GM19035 (cell line): ENCODE results near the gene CACNA1C.

Source experiments
- ATAC-seq: cut with Tn5 transposase; IDR thresholded peaks from one replicate; pipeline ENCODE4 v1.9.1; 2021; ENCODE audit not compliant: unreplicated experiment

Gene CACNA1C

DNA sequence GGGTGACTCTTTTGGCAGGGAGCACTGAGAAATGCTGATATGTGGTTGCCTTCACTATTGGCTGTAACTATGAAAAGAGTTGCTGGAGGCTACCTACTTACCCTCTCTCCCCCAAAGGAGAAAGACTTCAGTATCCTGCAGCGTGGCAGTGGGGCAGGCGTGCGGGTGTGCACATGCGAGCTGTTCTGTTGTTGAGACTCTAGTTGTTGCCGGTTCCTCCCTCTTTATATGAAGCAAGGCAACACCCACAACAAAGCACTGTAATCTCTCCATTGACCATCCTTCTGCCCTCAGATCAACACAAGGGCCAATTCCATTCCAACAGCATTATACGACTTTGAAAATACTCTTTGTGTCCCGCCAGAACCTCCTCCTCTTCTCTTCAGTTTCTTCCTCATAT is 259.4 kb downstream of the CACNA1C start:
- no peak for ATAC-seq

DNA sequence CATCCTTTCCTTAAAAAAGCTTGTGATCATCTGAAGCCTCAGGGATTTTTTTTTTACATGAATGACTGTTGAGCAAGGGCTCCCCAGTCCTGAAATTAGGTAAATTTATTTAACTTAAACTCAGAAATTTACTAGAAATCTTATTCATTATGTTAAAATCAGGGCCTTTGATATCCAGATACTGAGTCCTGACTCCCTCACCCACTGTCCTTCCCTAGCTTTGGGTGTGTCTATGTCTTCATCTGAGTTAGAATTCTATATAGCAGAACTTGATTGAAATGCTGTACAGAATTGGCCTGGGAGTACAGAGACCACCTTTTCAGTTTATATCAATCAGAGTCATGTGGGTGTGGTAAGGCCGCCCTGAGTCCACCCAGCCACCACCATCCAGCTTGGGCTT is 260.0 kb downstream of the CACNA1C start:
- no peak for ATAC-seq

DNA sequence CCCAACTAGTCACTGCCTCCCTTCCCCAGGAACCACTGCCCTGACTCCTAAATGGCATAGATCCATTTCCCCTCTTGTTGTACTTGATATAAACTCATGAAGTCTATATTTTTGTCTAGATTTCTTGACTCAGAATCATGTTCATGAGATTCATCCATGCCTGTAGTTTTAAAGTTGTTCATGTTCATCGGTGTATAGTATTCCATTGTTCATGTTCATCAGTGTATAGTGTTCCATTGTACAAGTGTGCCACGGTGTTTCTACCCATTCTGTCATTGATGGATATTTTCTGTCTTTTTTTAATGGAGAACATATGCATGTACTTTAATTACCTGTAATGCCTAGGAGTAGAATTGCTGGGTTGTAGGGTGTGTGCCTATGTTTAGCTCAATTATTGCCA is 261.7 kb downstream of the CACNA1C start:
- ATAC-seq: no peak

DNA sequence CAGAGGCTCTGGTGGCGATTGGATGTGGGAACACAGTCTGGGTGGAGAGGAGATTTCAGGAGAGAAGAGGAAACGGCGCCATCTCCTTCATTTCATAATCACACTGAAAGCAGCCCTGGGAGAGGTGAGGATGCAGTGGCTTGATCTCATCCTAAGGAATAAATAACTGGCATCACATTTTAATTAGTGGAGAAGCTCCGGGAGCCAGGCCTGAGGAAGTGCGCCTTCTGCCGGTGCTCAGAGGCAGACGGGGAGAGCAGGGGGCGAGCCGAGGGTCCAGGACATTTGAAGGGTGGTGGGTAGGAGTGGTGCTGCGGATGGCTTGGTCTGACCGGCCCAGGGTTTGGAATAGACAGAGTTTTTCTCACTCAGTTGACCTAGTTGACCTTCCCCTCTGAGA is 265.0 kb downstream of the CACNA1C start:
- ATAC-seq: no peak

DNA sequence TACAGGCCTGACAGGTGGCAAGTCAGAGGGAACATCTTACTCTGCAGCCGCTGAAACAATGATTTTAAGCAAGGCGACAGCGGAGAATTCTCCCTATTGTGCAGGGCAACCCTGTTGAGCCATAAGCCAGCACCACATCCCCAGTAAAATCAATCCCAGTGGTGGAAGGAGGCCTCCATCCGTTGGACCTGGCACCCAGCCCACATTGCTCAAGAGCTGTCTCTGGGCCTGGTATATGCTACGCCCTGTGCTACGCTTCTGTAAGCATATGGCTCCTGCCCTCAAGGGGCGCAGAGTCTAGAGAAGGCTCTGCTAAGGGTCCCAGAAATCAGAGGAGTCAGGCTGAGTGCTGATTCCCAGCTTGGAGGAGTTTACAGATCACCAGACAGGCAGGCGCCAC is 265.5 kb downstream of the CACNA1C start:
- ATAC-seq: no peak

DNA sequence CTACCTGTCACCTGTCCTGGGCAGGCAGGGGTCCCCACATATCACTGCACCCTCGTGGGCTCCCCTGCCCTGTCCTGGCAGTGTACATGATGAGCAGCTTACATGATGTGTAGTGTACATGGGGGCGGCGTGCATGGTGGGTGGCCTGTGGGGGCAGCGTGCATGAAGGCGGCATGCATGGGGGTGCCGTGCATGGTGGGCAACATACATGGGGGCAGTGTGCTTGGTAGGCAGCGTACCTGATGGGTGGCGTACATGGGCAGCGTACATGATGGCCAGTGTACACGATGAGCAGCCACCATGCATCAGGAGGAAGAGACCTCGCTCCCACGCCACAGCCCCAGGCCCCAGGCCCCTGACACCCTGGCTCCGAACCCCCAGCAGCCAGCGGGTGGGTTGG is 266.3 kb downstream of the CACNA1C start:
- no peak for ATAC-seq

DNA sequence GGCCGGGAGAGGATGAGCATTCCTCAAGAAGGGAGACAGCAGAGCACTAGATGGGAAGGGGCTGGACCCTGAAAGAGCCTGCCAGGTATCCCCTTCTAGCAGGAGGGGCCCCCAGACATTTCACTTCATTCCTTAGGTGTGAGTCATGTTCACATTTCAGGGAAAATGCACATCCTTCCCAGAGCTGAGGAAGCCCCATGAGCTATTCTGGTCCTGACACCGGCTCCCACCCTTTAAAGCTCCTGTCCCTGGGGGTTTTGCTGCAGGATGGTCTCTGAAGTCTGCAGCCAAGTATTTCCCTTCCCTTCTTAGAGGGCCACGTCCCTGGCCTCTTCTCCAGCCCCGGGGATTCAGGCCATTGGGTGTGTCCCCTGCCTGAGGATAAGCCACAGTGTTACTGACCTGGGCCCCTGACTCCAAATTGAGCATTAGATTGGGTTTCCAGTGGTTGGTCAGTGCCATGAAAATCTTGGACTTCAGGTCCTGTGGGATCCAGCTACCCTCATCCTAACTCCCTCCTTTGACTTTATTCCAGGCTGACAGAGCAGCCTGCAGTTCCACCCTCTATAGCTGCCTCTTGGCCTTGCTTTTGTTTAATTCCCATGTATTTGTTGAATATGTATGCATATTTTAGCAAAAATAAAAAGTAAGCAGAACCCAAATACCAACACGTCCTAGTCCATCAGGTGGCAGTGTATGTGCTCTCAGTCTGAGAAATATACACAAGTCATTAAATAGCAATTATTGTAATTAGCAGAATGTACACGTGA is 267.1 kb downstream of the CACNA1C start:
- no peak for ATAC-seq

DNA sequence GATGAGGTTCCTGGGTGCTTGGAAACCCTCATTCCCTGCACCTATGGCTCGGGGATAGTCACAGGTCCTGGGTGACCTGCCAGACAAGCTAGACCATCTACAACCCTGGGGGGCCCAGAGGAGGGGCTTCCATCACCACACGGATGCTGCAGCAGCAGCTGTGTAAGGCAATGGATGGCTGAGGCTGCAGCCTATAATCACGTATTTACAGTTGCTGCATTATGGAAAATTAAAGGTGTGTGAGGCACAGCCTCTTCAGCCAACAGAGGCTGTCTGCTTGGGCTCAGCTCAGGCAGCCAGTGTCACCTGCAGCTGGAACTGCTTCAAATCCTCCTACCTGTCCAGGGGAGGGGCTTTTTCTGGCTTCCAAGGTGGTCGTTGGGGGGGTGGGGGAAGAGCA is 268.1 kb downstream of the CACNA1C start:
- no peak for ATAC-seq

DNA sequence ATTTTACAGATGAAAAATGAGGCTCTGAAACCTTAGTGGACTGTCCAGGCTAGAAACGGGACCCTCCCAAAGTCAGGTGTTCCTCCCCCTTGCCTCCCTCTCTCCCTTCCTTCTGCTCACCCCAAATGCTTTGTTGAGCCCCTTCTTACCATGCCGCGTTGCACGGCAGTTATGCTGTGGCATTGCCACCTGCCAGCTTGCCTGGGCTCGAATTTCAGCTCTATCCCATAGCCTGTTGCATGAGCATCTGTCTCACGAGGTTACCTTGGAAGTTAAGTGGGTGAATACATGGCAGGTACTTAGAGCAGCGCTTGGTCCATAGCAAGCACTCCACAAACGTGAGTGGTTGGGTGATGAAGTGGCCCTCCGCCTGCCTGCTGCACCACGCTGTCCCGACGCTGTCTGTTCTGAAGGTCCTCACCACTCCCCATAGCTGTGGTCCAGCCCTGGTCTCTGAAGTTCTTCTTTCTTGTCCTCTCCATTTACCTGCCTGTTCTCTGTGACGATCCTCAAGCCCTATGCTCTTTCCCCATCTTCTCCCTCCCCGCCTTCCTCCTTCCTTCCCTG is 269.9 kb downstream of the CACNA1C start:
- ATAC-seq: no peak

DNA sequence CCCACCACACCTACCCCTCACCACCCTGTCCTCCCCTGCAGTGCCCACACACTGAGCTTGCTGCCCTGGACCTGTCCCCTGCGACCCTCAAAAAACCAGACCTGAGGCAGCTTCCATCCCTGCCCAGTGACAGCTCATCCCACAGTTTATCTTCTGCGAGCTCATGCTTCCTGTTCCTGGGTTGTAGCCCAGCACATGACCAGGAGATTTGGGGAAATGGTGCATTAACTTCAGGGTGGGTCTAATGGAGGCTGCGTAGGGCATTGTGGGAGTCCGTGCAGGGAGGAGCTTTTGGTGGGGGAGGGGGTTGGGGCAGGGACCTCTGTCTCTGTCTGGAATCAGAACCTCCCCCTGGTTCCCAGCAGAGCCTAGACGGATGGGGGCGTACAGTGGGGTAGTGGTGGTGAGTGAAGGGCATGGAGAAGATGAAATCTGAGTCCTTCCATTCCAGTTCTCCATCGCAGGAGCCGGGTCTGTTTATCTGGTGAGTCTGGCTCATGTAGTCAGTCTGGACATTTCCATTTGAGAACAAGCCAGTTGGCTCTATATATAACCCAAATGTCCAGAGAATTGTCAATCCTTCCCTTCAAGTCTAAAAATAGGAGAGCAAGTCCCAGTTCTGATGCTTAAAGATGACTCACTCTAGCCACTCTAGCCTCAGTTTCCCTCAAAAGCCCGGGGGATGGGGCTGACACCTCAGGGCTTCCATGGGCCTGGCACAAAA is 270.9 kb downstream of the CACNA1C start:
- ATAC-seq: no peak

DNA sequence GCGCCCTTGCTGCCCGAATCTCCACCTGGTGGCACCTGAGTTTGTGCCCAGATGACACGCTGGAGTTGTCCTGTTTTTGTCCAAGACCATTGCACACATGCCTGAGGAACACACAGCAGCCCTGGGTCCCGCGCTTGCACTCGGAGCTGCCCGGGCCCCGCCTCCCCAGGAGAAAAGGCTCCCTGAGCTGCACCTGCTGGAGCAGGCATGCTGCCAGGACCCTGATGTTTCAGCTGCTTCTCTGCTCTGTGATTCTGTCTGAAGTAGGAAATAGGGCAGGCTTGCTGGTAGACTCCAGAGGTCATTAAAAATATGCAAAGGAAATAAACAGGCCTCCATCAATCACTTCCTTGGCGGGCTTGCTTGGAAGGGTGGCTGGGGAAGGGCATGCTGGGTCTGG is 271.6 kb downstream of the CACNA1C start:
- no peak for ATAC-seq

DNA sequence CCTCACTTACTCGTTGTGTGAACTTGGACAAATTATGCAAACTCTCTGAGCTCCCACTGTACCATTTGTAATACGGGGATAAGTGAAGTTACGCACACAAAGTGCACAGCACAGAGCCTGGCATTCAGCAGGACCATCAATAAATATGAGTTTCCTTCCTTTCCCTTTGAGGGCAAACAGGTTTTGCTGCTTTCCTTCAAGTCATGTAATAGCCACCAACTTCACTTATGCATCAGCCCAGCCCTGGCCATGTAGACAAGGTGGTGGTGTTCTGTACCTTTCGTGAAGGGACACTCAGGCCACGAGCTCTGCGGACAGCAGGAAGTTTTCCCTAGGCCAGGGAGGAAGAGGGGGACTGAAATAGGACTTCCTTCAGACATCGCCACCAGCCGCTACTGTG is 272.7 kb downstream of the CACNA1C start:
- no peak for ATAC-seq

DNA sequence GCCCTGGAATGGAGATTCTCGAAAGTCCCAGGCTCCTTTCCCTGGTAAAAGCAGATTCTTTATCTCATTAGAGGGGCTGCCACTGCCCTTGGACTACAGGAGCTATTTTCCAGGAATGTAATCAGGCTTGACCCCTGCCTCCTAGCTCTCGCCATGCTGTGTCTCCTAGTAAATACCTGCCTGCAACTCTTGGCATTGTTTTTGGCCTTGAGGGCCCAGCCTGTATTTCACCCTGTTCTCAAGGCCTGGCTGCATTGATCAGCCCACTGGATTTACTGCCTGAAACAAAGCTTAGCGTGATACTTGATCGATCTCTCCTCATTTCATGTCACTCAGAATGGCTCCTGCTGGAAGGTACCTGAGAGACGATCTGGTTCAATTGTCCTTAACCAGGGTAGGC is 273.7 kb downstream of the CACNA1C start:
- no peak for ATAC-seq

DNA sequence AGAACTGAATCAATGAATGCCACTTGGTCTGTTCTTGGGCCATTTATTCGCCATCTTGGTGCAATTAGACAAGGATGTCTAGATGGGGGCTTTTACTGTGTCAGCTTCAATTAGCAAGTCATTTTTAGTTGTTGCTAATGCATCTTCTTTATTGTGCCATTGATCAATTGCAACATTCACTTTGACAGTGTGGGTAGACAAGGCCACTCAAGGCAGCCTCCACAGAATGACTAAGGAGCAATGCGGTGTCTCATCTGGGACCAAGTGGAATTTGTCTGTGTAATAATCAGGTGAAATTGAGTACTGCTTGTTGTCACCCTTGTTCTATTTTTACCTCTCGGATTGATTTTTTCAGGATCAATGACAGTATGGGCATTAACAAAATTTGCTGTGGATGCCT is 275.9 kb downstream of the CACNA1C start:
- no peak for ATAC-seq

DNA sequence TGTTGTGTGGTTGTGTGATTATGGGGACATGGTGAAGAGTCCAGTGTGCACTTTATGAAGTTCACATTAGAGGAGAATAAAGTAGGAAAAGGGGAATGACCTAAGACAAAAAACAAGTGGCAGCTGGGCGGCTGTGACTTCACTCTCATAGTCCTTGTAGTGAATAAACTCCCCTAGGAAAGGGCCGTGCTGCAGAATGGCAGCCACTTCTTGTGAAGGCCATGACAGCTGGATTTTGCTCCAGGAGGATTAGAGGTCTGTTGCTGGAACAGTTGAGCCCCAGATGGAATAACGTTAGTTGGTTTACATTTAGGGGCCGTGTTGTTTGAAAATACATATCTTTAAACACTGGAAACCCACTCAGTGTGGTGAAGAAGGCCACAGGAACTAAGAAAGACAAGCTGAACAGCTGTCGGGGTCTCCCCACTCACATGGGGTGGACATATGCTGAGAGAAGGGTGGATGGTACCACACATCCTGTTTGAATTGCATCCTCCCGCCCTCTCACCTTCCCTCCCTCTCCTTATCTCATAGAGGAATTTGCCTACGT is 276.9 kb downstream of the CACNA1C start:
- no peak for ATAC-seq

DNA sequence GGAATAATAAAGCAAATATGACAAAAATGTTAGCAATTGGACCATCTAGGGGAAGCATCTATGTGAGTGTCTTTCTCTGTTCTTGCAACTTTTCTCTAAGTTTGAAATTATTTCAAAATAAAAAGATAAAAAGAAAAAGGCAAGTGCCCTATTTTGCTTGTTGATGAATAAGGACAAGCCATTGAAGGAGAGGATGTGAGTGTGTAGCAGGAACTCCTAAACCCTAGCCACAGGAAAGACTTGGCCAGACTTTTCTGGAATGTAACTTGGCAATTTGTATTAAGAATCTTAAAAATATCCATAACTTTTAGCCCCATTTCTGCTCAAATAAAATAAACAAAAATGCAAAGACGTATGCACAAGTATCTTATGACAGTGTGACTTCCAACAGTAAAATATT is 279.4 kb downstream of the CACNA1C start:
- no peak for ATAC-seq

DNA sequence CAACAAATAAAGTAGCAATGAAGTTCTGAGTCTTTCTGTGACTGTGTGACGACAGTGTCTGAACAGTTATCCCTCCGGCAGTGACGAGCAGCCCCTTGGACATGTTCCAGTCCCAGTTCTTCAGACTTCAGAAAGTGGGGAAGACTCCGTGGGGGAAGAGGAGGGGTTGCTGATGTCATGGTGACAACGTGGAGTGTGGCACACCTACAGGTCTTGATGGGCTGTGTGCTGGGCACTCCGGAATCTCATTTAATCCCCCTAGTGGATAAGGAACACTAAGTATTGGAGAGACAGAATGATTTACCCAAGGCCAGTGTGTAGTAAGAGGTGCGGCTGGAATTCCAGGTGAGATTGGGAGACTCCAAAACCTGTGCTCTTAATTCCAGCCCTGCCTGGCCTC is 280.2 kb downstream of the CACNA1C start:
- no peak for ATAC-seq

DNA sequence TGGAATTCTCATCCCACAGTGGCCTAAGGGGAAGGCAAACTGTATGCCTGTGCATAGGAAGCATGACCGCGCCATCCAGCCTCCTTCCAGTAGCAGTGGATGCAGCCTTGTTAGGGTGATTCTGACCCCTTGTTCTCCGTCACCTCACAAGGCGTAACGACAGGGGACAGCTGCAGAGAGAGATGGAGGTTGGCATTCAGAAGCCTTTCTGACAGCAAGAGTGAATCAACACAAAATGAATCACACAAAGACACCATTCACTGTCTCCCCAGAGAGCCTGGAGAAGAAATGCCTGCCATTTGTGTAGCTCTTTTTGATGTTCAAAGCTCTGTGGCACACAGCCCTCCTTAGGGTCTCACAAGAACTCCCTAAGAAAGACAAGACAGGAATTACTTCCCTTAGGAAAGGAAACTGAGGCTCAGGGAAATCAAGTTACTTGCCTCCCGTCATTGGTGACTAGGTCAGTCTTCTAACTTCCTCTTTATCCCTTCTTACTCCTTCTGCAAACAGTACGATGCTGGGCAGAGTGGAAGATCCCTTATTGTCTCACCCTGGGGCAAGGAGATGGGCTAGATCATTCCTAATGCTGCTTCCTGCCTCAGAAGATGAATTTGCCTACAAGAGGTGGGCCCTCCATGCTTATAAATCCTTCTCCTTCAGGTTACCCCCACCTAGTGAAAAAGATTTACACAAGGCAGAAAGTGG is 280.9 kb downstream of the CACNA1C start:
- ATAC-seq: no peak

DNA sequence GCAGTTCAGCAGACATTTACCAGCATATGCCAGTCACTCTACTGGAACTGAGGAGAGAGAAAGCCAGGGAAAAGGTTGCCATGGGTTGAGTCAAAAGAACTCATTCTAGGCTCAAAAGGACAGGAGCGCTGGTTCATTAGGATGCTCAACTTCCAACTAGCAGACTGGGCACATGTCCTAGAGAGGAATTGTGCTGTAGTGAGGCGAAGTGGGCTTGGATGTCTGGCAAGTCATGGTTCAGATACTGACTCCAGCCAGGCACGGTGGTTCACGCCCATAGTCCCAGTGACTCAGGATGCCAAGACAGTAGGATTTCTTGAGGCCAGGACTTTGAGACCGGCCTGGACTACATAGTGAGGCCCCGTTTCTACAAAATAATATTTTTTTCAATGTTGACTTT is 281.5 kb downstream of the CACNA1C start:
- ATAC-seq: no peak

DNA sequence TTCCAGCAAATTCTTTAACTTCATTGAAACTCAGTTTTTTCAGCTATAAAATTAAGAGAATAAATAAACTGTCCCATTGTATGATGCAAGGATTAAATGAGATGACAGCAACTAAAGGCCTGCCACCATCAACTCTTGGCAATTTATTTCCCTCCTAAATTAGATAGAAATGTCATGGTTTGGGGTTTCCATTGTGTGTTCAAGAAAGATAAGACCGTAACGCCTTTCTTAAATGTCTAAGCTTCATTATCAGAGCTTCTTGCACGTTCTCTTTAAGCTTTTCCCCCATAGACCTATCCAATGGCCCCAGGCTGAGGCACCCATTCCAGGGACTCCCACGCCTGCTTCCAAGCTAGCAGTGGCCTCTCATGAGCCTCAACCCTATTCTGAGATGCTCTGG is 281.9 kb downstream of the CACNA1C start:
- no peak for ATAC-seq

DNA sequence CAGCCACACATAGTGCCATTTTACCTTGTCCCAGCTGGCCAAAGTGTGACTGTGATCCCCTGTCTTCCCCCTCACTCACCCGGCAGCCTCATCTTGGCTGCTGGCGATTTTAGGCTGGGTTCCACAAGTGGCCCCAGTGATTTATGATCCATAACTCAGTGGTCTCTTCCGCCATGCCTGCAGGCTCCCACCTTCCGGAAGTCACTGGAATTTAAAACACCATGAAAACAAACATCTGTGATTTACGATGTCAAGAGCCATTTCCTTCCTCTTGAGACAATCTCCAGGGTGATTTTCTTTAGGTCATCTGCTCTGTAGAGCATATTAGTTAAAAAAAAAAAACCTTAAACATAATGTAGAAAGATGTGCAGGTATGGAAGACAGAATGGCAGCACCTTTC is 282.3 kb downstream of the CACNA1C start:
- no peak for ATAC-seq

DNA sequence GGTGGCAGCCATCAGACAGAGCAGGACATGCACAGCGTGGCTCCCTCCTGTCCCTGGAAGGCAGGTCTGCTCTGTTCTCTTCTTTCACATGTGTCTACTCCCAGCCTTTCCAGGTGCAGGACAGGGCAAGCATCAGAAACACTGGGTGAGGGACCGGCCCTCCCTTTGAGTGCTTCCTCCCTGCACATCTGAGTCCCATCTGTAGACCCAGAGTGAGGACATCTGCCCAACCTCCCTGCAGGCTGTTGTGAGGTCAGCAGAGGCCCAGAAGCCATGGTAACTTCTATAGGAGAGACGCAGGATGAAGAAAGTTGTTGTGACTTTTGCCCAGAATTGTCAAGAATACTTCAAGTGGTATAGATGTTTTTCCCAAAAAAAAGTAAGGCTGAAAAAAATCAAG is 282.7 kb downstream of the CACNA1C start:
- ATAC-seq: no peak
